LNCAP (cell line): ENCODE data around the gene SLC6A17.

Experiments
- CTCF ChIP-seq: fragments of 450-650 bp; IDR thresholded peaks from 2 replicates; pipeline ENCODE4 v1.5.1; 2017; ENCODE audit warnings: mild to moderate bottlenecking

Gene SLC6A17

GRCh38 chr1:110188035-110188618 is 37.8 kb downstream of the SLC6A17 start:
- TF ChIP-seq CTCF = no peak

GRCh38 chr1:110189181-110189580 is 38.9 kb downstream of the SLC6A17 start:
- no peak for TF ChIP-seq CTCF

- TF ChIP-seq CTCF = no peak
Measured at GRCh38 chr1:110190282-110190929, 40.1 kb downstream of the SLC6A17 start.

DNA sequence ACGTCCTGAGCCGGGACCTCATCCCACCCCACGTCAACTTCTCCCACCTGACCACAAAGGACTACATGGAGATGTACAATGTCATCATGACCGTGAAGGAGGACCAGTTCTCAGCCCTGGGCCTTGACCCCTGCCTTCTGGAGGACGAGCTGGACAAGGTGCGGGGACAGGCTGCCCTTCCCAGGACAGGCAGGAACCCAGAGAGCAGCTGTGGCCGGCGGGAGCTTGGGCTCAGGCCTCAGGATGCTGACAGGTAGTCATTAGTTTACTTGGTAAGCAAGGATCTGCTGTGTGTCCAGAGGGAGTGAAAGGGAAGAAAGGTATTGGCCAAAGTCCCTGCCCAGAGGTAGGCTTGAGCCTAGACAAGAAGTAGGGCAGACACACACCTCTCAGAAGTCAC is 42.2 kb downstream of the SLC6A17 start:
- TF ChIP-seq CTCF = no peak

DNA sequence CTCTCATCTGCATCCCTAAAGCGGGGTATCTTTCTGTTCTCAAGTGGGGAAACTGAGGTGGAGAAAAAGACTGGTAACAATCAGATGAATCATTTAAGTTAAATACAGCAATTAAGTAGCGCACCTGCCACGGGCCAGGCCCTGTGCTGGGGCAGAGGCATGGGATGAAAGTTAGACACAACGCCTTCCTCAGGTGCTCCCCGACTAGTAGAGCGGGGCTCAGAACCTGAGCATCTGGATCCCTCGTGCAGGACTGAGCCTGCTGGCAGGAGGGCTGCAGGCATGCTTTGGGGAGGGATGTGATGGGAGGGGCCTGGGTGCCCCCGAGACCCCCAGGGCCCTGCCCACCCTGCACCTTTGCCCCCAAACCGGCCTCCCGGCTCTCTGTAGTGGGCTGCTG is 44.9 kb downstream of the SLC6A17 start:
- TF ChIP-seq CTCF = no peak

- peak; percentile 97 for TF ChIP-seq CTCF
Measured at GRCh38 chr1:110196917-110197765, 46.8 kb downstream of the SLC6A17 start.

GRCh38 chr1:110197905-110198629 is 47.8 kb downstream of the SLC6A17 start:
- no peak for TF ChIP-seq CTCF
